OCI-LY7 (cell line): ENCODE results near the gene TUFM. TPM values are rescaled to one million over a fixed set of nuclear protein-coding genes. Genes with fewer than 3 reads are reported as not detected.

Experiments
- BruUV-seq: library from RNA; stranded (reverse); fragments of 400-500 nt; replicated peaks from 2 replicates; lab custom pipeline; 2021; lab: Mats Ljungman, UMichigan
- CTCF ChIA-PET: fragments of 300-600 bp; sonication (Branson Sonifier 250); formaldehyde crosslinking; loops from one replicate; lab custom pipeline; 2022; ENCODE audit warnings: antibody characterized with exemption; ENCODE audit not compliant: unreplicated experiment; lab: Charles Lee
- POLR2A ChIA-PET: fragments of 300-600 bp; sonication (Branson Sonifier 250); formaldehyde crosslinking; loops from one replicate; lab custom pipeline; 2022; ENCODE audit warnings: antibody characterized with exemption; lab: Charles Lee
- DNase-seq: peaks from one replicate; pipeline ENCODE4 v3.0.0-alpha.2; 2015; ENCODE audit warnings: low spot score
- H2AFZ ChIP-seq: fragments of 200-600 bp; sonication (generic), shearing (Covaris generic); 2 replicates; pipeline ENCODE4 v1.6.1; 2014; ENCODE audit warnings: mild to moderate bottlenecking, antibody characterized with exemption, low read length, moderate library complexity
- H3K27ac ChIP-seq: fragments of 200-600 bp; sonication (generic); 2 replicates; pipeline ENCODE4 v1.5.1; 2014; ENCODE audit warnings: mixed run types, low read depth, mild to moderate bottlenecking, moderate library complexity, low read length, inconsistent platforms; ENCODE audit not compliant: poor library complexity, severe bottlenecking
- H3K36me3 ChIP-seq: fragments of 200-600 bp; sonication (generic); 2 replicates; pipeline ENCODE4 v1.6.1; 2014; ENCODE audit warnings: mild to moderate bottlenecking, antibody characterized with exemption, low read length, moderate library complexity, mixed read lengths; ENCODE audit not compliant: insufficient read depth
- H3K4me1 ChIP-seq: fragments of 200-600 bp; sonication (generic); 2 replicates; pipeline ENCODE4 v1.5.1; 2014; ENCODE audit warnings: mild to moderate bottlenecking, low read length; ENCODE audit not compliant: insufficient read depth, poor library complexity, severe bottlenecking
- H3K4me2 ChIP-seq: fragments of 200-600 bp; sonication (generic); 2 replicates; pipeline ENCODE4 v1.6.1; 2014; ENCODE audit warnings: mild to moderate bottlenecking, low read length
- H3K4me3 ChIP-seq: fragments of 200-600 bp; sonication (generic); 2 replicates; pipeline ENCODE4 v1.5.1; 2014; ENCODE audit warnings: mild to moderate bottlenecking, low read depth, low read length; ENCODE audit not compliant: poor library complexity, severe bottlenecking
- H3K79me2 ChIP-seq: fragments of 200-600 bp; sonication (generic); 2 replicates; pipeline ENCODE4 v1.6.1; 2016; ENCODE audit warnings: low read depth, mild to moderate bottlenecking, low read length, moderate library complexity, mixed read lengths; ENCODE audit not compliant: insufficient read depth
- H3K9me2 ChIP-seq: fragments of 200-600 bp; sonication (generic); 2 replicates; pipeline ENCODE4 v1.6.1; 2016; ENCODE audit warnings: mild to moderate bottlenecking, low read length, mixed read lengths; ENCODE audit not compliant: insufficient read depth
- H3K9me3 ChIP-seq: fragments of 200-600 bp; sonication (generic); 2 replicates; pipeline ENCODE4 v1.6.1; 2014; ENCODE audit warnings: mild to moderate bottlenecking, mixed run types, low read length, mixed read lengths
- H4K20me1 ChIP-seq: fragments of 200-600 bp; sonication (generic); 2 replicates; pipeline ENCODE4 v1.6.1; 2014; ENCODE audit warnings: mild to moderate bottlenecking, antibody characterized with exemption, low read length, moderate library complexity, mixed read lengths; ENCODE audit not compliant: insufficient read depth
- CTCF ChIP-seq: fragments of 200-600 bp; sonication (generic); conservative IDR thresholded peaks from 2 replicates; pipeline ENCODE4 v1.5.1; 2014; ENCODE audit warnings: mild to moderate bottlenecking, antibody characterized with exemption, low read length, moderate library complexity, mixed read lengths
- EZH2phosphoT487 ChIP-seq: fragments of 200-600 bp; sonication (generic); IDR thresholded peaks from 2 replicates; pipeline ENCODE4 v1.6.1; 2018; ENCODE audit warnings: low read depth, borderline replicate concordance, mild to moderate bottlenecking, mixed run types, antibody characterized with exemption, low read length, moderate library complexity, mixed read lengths
- intact Hi-C: fragments of 100-400 bp; cut with micrococcal nuclease; formaldehyde crosslinking; loops from one replicate; pipeline ENCODE4 v1.10.0; 2022; ENCODE audit not compliant: unreplicated experiment
- total RNA-seq, 2 experiments: library from RNA; depleted of rRNA in 1 of 2; stranded (reverse); fragments of >200 nt in 1 of 2; shearing (Covaris generic) in 1 of 2; gene quantifications; 2 replicates each; pipeline ENCODE4 v1.2.3, GENCODE V29; 2014 to 2022

Gene TUFM
- total RNA-seq, 2 experiments from 2014 or later, result 184 to 211 TPM

- no peaks in the 10 kb centered on the region for H3K9me3 ChIP-seq
- H3K36me3 ChIP-seq, result peaks cover 47% of the 10 kb centered on the region
- H4K20me1 ChIP-seq, result peaks cover 10% of the 10 kb centered on the region
- no TSS peak for BruUV-seq
- H3K9me2 ChIP-seq, result no peaks in the 10 kb centered on the region
- intact Hi-C loops, result no loop called here
- H3K27ac ChIP-seq, result peak overlapping the region; percentile 50
- H3K4me1 ChIP-seq, result peaks cover 17% of the 10 kb centered on the region
- CTCF ChIA-PET, result interaction anchor here (1.3 kb wide), 1 partner anchor 17 kb away, joined by 3 read pairs; no protein-coding TSS in a partner anchor
- peak; percentile 30 for DNase-seq
- peaks cover 31% of the 10 kb centered on the region for H3K79me2 ChIP-seq
- H3K4me3 ChIP-seq, result peak overlapping the region; percentile 95
- POLR2A ChIA-PET, result interaction anchor here (1.0 to 2.9 kb wide), 2 partner anchors 17 to 18 kb away, joined by 3 to 17 read pairs; no protein-coding TSS in a partner anchor
- H2AFZ ChIP-seq, result 0 out of 2 replicates have a peak overlapping the region, but pooled peaks have one; percentile 19
- TF ChIP-seq EZH2phosphoT487, result no peak
- TF ChIP-seq CTCF, result no peak
- H3K4me2 ChIP-seq, result peak overlapping the region; percentile 93
These were observed 428 bp downstream of the TUFM start for GRCh38 chr16:28845761-28846079.

GRCh38 chr16:28845293-28845692, 855 bp downstream of the TUFM start:
- TF ChIP-seq CTCF, result no peak
- TF ChIP-seq EZH2phosphoT487, result no peak
- Histone ChIP-seq H3K27ac (peak overlapping the region; percentile 50), H3K4me2 (peak overlapping the region; percentile 93), H3K36me3 (peaks cover 47% of the 10 kb centered on the region), H3K79me2 (peaks cover 31% of the 10 kb centered on the region), H3K4me1 (peaks cover 17% of the 10 kb centered on the region), H3K9me3 (no peaks in the 10 kb centered on the region), H3K4me3 (peak overlapping the region; percentile 95), H2AFZ (no peak overlapping the region), H3K9me2 (no peaks in the 10 kb centered on the region), H4K20me1 (peaks cover 10% of the 10 kb centered on the region)
- DNase-seq, result peak; percentile 65
- ChIA-PET POLR2A (interaction anchor here (0.9 to 1.7 kb wide), 3 partner anchors 17 to 99 kb away, joined by 3 to 4 read pairs (median 4); partner anchors contain the start of gene ATXN2L), CTCF (interaction anchor here (1.3 kb wide), 1 partner anchor 18 kb away, joined by 3 read pairs; no protein-coding TSS in a partner anchor)
- no TSS peak for BruUV-seq
- intact Hi-C loops, result no loop called here

DNA sequence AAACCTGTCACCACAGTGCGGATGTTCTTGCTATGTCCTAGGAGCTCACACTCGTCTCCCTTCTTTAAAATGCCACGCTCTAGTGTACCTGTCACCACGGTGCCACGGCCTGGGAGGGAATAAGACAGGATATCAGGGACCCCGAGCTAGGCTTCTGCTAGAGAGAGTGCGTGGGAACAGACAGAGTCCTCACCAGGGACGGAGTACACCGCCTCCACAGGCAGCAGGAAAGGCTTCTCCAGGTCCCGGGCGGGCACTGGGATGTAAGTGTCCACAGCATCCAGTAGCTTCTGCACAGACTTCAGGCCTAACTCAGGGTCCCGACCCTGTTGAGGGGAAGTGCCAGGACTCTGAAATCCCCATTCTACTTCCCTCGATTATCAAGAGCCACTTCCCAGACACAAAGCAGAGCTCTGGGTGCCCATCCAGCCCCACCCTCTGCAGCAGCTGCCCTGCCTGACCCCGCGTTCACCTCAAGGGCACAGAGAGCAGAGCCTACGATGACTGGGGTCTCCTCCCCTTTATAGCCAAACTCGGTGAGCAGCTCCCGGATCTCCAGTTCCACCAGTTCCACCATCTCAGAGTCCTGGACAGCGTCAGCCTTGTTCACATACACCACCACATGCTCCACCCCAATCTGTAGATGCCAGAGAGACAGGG, 1.8 kb downstream of the TUFM start:
- Histone ChIP-seq H3K4me1 (peaks cover 17% of the 10 kb centered on the region), H3K36me3 (peaks cover 56% of the 10 kb centered on the region), H3K4me3 (peak overlapping the region; percentile 95), H3K79me2 (peaks cover 31% of the 10 kb centered on the region), H3K4me2 (peak overlapping the region; percentile 93), H3K27ac (no peak overlapping the region), H3K9me2 (no peaks in the 10 kb centered on the region), H4K20me1 (peaks cover 10% of the 10 kb centered on the region), H3K9me3 (no peaks in the 10 kb centered on the region), H2AFZ (no peak overlapping the region)
- POLR2A ChIA-PET, result interaction anchor here (0.9 to 1.7 kb wide), 3 partner anchors 18 to 100 kb away, joined by 3 to 4 read pairs (median 4); partner anchors contain the start of gene ATXN2L
- intact Hi-C loops, result no loop called here
- no peak for DNase-seq
- CTCF ChIA-PET, result interaction anchor here (1.3 kb wide), 1 partner anchor 18 kb away, joined by 3 read pairs; no protein-coding TSS in a partner anchor
- no peak for TF ChIP-seq CTCF
- no peak for TF ChIP-seq EZH2phosphoT487
- TSS peak; percentile 79 for BruUV-seq
